A549 (cell line): ENCODE measurements around the gene TMC7. TPM values are rescaled to one million over a fixed set of nuclear protein-coding genes. Genes with fewer than 3 reads are reported as not detected.

ENCODE experiments used
- ATAC-seq, 2 experiments: fragments of 200-7000 bp in 1 of 2; fragments of >200 bp in 1 of 2; cut with Nextera tagmentation in 1 of 2; cut with Tn5 transposase in 1 of 2; 3 replicates each; pipeline versions ENCODE4 v1.8.0 to v1.9.1; 2018 to 2020; ENCODE audit warnings: mild to moderate bottlenecking in 1 of 2, moderate library complexity in 1 of 2
- CTCF ChIA-PET: fragments of 300-600 bp; sonication (Branson Sonifier 250); formaldehyde crosslinking; extraction: SDS; loops from one replicate; lab custom pipeline; 2021; ENCODE audit warnings: antibody characterized with exemption, inconsistent platforms; lab: Yijun Ruan, JAX
- POLR2A ChIA-PET: fragments of 350-600 bp; formaldehyde crosslinking; extraction: SDS; loops from one replicate; lab custom pipeline; 2021; ENCODE audit warnings: antibody characterized with exemption, inconsistent platforms; lab: Yijun Ruan, JAX
- DNase-seq, 2 experiments: peaks; one replicate each; pipeline versions ENCODE4 v3.0.0 to v3.0.0-alpha.2; 2011 to 2016; ENCODE audit warnings: low read depth in 1 of 2, low spot score in 1 of 2
- FAIRE-seq: peaks from 2 replicates; lab custom pipeline; 2011; peaks lifted over from hg19 to GRCh38; lab: Jason Lieb, UNC
- H3K27ac ChIP-seq, 2 experiments: fragments of >200 bp; sonication (Bioruptor Twin); formaldehyde crosslinking; 3 replicates each; pipeline ENCODE4 v1.5.1; 2016 to 2017
- H3K4me1 ChIP-seq: fragments of >200 bp; sonication (Bioruptor Twin); formaldehyde crosslinking; 3 replicates; pipeline ENCODE4 v1.6.1; 2016
- H3K4me2 ChIP-seq: fragments of >200 bp; sonication (Bioruptor Twin); formaldehyde crosslinking; 3 replicates; pipeline ENCODE4 v1.6.1; 2016
- H3K4me3 ChIP-seq: fragments of >200 bp; sonication (Bioruptor Twin); formaldehyde crosslinking; 3 replicates; pipeline ENCODE4 v1.5.1; 2016
- H3K9me3 ChIP-seq: fragments of >200 bp; sonication (Bioruptor Twin); formaldehyde crosslinking; 3 replicates; pipeline ENCODE4 v1.6.1; 2016
- CBX2 ChIP-seq: fragments of 200-600 bp; sonication (generic); IDR thresholded peaks from 2 replicates; pipeline ENCODE4 v1.6.1; 2016; ENCODE audit warnings: low read depth, mild to moderate bottlenecking, borderline replicate concordance
- CEBPB ChIP-seq, 2 experiments: fragments of >200 bp in 1 of 2; sonication (Bioruptor Twin) in 1 of 2; formaldehyde crosslinking in 1 of 2; IDR thresholded peaks; 2 replicates each; pipeline ENCODE4 v1.6.1; 2012 to 2016
- EHMT2 ChIP-seq: fragments of 200-600 bp; sonication (generic); IDR thresholded peaks from 2 replicates; pipeline ENCODE4 v1.6.1; 2016; ENCODE audit warnings: antibody characterized with exemption, low read depth, mild to moderate bottlenecking, moderate library complexity
- GATA3 ChIP-seq: IDR thresholded peaks from 2 replicates; pipeline ENCODE4 v1.6.1; 2012; ENCODE audit warnings: borderline replicate concordance
- HDAC2 ChIP-seq: fragments of 200-600 bp; sonication (generic); IDR thresholded peaks from 2 replicates; pipeline ENCODE4 v1.6.1; 2016
- JUN ChIP-seq, 2 experiments: fragments of >200 bp; sonication (Bioruptor Twin); formaldehyde crosslinking; IDR thresholded peaks; 2 replicates in 1 of 2; 3 replicates in 1 of 2; pipeline ENCODE4 v1.6.1; 2016 to 2017
- MAFK ChIP-seq: fragments of 450-650 bp; IDR thresholded peaks from 2 replicates; pipeline ENCODE4 v1.6.1; 2014; ENCODE audit not compliant: partially characterized antibody
- MYC ChIP-seq: IDR thresholded peaks from 2 replicates; pipeline ENCODE4 v1.6.1; 2012; ENCODE audit warnings: mild to moderate bottlenecking, inconsistent platforms, low read length, improper control_type of control experiment, borderline replicate concordance
- NFE2L2 ChIP-seq: fragments of 150-350 bp; conservative IDR thresholded peaks from 2 replicates; pipeline ENCODE4 v1.6.1; 2014; ENCODE audit warnings: low read length
- NR3C1 ChIP-seq: fragments of >200 bp; sonication (Bioruptor Twin); formaldehyde crosslinking; IDR thresholded peaks from 3 replicates; pipeline ENCODE4 v1.6.1; 2017
- PHF8 ChIP-seq: fragments of 200-600 bp; sonication (generic); IDR thresholded peaks from 2 replicates; pipeline ENCODE4 v1.6.1; 2016; ENCODE audit warnings: low read depth, mild to moderate bottlenecking, antibody characterized with exemption, moderate library complexity, borderline replicate concordance
- POLR2A ChIP-seq: IDR thresholded peaks from 2 replicates; pipeline ENCODE4 v1.6.1; 2012; ENCODE audit warnings: mild to moderate bottlenecking, low read length
- POLR2AphosphoS2 ChIP-seq: conservative IDR thresholded peaks from 2 replicates; pipeline ENCODE4 v1.6.1; 2012; ENCODE audit warnings: low read length, improper control_type of control experiment, inconsistent platforms
- RAD21 ChIP-seq, 2 experiments: fragments of >200 bp in 1 of 2; sonication (Bioruptor Twin) in 1 of 2; formaldehyde crosslinking in 1 of 2; IDR thresholded peaks in 1 of 2; conservative IDR thresholded peaks in 1 of 2; 2 replicates in 1 of 2; 3 replicates in 1 of 2; pipeline ENCODE4 v1.6.1; 2012 to 2018; ENCODE audit warnings: inconsistent platforms in 1 of 2
- RARB ChIP-seq: fragments of 250-450 bp; sonication (Bioruptor Pico); IDR thresholded peaks from 2 replicates; pipeline ENCODE4 v1.8.0; 2021; ENCODE audit warnings: mild to moderate bottlenecking, moderate library complexity
- RCOR1 ChIP-seq: fragments of 150-350 bp; IDR thresholded peaks from 2 replicates; pipeline ENCODE4 v1.6.1; 2014; ENCODE audit warnings: antibody characterized with exemption, low read length, low read depth
- RNF2 ChIP-seq: fragments of 200-600 bp; sonication (generic); IDR thresholded peaks from 2 replicates; pipeline ENCODE4 v1.6.1; 2016; ENCODE audit warnings: low read depth, mild to moderate bottlenecking, antibody characterized with exemption, moderate library complexity, borderline replicate concordance
- SREBF2 ChIP-seq: fragments of 450-650 bp; IDR thresholded peaks from 2 replicates; pipeline ENCODE4 v1.6.1; 2014; ENCODE audit warnings: mild to moderate bottlenecking, moderate library complexity
- ZFP36 ChIP-seq: fragments of 450-650 bp; IDR thresholded peaks from 2 replicates; pipeline ENCODE4 v1.6.1; 2014; ENCODE audit warnings: borderline replicate concordance; ENCODE audit not compliant: partially characterized antibody
- ZSCAN20 ChIP-seq: fragments of 250-450 bp; sonication (Bioruptor Pico); IDR thresholded peaks from 2 replicates; pipeline ENCODE4 v1.8.0; 2022; ENCODE audit warnings: mild to moderate bottlenecking, moderate library complexity
- WGBS: methylation state at CpG from one replicate; pipeline ENCODE4 v1.1.6; 2017; ENCODE audit errors: missing lambda C conversion rate; 5-methylcytosine and 5-hydroxymethylcytosine counted together
- polyA plus RNA-seq, 4 experiments: library from polyadenylated mRNA; depleted of rRNA in 3 of 4; stranded (reverse); fragments of >200 nt; fragmentation: RNase III in 1 of 4; extraction: RNeasy Plus Mini Kit Qiagen cat#74134 plus additional on column Dnase treatment in 1 of 4; gene quantifications; 2 replicates in 3 of 4; 3 replicates in 1 of 4; pipeline ENCODE4 v1.2.3, GENCODE V29; 2011 to 2017
- TF ChIP-seq, protein P1 (sequence below): IDR thresholded peaks from 2 replicates; pipeline ENCODE4 v1.6.1; 2012; ENCODE audit warnings: low read depth, borderline replicate concordance
- TF ChIP-seq, protein P2 (sequence below): fragments of 450-650 bp; IDR thresholded peaks from 2 replicates; pipeline ENCODE4 v1.6.1; 2014; ENCODE audit warnings: antibody characterized with exemption
- TF ChIP-seq, protein P3 (sequence below): fragments of 200-600 bp; sonication (generic); IDR thresholded peaks from 2 replicates; pipeline ENCODE4 v1.6.1; 2016; ENCODE audit warnings: antibody characterized with exemption, mild to moderate bottlenecking, moderate library complexity
- TF ChIP-seq, protein P4 (sequence below): fragments of 250-450 bp; sonication (Bioruptor Pico); IDR thresholded peaks from 2 replicates; pipeline ENCODE4 v1.5.0; 2021; ENCODE audit warnings: mild to moderate bottlenecking, moderate library complexity, borderline replicate concordance
- TF ChIP-seq, protein P5 (sequence below): fragments of >200 bp; sonication (Bioruptor Twin); formaldehyde crosslinking; IDR thresholded peaks from 3 replicates; pipeline ENCODE4 v1.6.1; 2016

The TMC7 gene
- polyA plus RNA-seq, 2 of the 4 experiments (the other 2 are of a cell fraction) = 7.0 to 9.4 TPM

DNA sequence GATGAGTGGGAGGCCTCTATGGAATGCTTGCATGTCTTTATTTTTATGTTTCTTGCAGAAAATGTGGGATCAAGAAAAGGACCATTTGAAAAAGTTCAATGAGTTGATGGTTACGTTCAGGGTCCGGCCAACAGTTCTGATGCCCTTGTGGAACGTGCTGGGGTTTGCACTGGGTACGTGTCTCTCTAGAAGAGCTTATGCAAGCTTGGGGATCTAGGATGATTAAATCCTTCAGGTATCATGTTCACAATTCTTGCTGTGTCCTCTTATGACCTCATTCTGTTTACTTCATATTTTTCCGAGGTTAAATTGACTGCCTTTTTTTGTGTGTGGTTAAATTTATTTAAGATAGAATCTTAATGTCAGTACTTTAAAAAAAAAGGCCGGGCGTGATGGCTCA lies 90.1 kb downstream of the TMC7 start:
- no peak overlapping the region for H3K4me3 ChIP-seq
- DNase-seq (no peak), ATAC-seq (no peak), FAIRE-seq (no peak)
- H3K27ac ChIP-seq = no peak overlapping the region
- ChIA-PET CTCF (interaction anchor here (0.6 to 7.0 kb wide), 6 partner anchors 12 to 272 kb away, joined by 3 to 130 read pairs (median 7); partner anchors contain the start of genes ARL6IP1 and TMC7), POLR2A (interaction anchor here (1.7 kb wide), 1 partner anchor 90 kb away, joined by 8 read pairs; the partner anchor contains the start of gene TMC7)
- H3K4me1 ChIP-seq = 0 out of 3 replicates have a peak, but pooled peaks cover 1% of the 10 kb centered on the region
- WGBS = 75% methylated on average over 7 of the region's 7 CpGs
- TF ChIP-seq CBX2 (no peak), HDAC2 (no peak), CEBPB (IDR thresholded peaks at IDR 0.05) (no peak), MAFK (no peak), RCOR1 (no peak), EHMT2 (no peak), ZFP36 (no peak), RARB (no peak), NR3C1 (no peak), ZSCAN20 (CRISPR knock-in tag) (no peak), JUN (IDR thresholded peaks at IDR 0.05) (no peak), RAD21 (conservative IDR thresholded peaks at IDR 0.05 in 1 of 2, IDR thresholded peaks at IDR 0.05 in 1 of 2) (no peak), GATA3 (no peak)
- TF ChIP-seq, protein P1, sequence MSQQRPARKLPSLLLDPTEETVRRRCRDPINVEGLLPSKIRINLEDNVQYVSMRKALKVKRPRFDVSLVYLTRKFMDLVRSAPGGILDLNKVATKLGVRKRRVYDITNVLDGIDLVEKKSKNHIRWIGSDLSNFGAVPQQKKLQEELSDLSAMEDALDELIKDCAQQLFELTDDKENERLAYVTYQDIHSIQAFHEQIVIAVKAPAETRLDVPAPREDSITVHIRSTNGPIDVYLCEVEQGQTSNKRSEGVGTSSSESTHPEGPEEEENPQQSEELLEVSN = no peak
- TF ChIP-seq, protein P2, sequence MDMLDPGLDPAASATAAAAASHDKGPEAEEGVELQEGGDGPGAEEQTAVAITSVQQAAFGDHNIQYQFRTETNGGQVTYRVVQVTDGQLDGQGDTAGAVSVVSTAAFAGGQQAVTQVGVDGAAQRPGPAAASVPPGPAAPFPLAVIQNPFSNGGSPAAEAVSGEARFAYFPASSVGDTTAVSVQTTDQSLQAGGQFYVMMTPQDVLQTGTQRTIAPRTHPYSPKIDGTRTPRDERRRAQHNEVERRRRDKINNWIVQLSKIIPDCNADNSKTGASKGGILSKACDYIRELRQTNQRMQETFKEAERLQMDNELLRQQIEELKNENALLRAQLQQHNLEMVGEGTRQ = no peak
- TF ChIP-seq, protein P3, sequence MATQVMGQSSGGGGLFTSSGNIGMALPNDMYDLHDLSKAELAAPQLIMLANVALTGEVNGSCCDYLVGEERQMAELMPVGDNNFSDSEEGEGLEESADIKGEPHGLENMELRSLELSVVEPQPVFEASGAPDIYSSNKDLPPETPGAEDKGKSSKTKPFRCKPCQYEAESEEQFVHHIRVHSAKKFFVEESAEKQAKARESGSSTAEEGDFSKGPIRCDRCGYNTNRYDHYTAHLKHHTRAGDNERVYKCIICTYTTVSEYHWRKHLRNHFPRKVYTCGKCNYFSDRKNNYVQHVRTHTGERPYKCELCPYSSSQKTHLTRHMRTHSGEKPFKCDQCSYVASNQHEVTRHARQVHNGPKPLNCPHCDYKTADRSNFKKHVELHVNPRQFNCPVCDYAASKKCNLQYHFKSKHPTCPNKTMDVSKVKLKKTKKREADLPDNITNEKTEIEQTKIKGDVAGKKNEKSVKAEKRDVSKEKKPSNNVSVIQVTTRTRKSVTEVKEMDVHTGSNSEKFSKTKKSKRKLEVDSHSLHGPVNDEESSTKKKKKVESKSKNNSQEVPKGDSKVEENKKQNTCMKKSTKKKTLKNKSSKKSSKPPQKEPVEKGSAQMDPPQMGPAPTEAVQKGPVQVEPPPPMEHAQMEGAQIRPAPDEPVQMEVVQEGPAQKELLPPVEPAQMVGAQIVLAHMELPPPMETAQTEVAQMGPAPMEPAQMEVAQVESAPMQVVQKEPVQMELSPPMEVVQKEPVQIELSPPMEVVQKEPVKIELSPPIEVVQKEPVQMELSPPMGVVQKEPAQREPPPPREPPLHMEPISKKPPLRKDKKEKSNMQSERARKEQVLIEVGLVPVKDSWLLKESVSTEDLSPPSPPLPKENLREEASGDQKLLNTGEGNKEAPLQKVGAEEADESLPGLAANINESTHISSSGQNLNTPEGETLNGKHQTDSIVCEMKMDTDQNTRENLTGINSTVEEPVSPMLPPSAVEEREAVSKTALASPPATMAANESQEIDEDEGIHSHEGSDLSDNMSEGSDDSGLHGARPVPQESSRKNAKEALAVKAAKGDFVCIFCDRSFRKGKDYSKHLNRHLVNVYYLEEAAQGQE = no peak
- TF ChIP-seq, protein P4, sequence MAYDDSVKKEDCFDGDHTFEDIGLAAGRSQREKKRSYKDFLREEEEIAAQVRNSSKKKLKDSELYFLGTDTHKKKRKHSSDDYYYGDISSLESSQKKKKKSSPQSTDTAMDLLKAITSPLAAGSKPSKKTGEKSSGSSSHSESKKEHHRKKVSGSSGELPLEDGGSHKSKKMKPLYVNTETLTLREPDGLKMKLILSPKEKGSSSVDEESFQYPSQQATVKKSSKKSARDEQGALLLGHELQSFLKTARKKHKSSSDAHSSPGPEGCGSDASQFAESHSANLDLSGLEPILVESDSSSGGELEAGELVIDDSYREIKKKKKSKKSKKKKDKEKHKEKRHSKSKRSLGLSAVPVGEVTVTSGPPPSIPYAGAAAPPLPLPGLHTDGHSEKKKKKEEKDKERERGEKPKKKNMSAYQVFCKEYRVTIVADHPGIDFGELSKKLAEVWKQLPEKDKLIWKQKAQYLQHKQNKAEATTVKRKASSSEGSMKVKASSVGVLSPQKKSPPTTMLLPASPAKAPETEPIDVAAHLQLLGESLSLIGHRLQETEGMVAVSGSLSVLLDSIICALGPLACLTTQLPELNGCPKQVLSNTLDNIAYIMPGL (CRISPR knock-in tag) = no peak
- TF ChIP-seq, protein P5, sequence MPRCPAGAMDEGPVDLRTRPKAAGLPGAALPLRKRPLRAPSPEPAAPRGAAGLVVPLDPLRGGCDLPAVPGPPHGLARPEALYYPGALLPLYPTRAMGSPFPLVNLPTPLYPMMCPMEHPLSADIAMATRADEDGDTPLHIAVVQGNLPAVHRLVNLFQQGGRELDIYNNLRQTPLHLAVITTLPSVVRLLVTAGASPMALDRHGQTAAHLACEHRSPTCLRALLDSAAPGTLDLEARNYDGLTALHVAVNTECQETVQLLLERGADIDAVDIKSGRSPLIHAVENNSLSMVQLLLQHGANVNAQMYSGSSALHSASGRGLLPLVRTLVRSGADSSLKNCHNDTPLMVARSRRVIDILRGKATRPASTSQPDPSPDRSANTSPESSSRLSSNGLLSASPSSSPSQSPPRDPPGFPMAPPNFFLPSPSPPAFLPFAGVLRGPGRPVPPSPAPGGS = no peak
- no peak overlapping the region for H3K4me2 ChIP-seq
- no peaks in the 10 kb centered on the region for H3K9me3 ChIP-seq

DNA sequence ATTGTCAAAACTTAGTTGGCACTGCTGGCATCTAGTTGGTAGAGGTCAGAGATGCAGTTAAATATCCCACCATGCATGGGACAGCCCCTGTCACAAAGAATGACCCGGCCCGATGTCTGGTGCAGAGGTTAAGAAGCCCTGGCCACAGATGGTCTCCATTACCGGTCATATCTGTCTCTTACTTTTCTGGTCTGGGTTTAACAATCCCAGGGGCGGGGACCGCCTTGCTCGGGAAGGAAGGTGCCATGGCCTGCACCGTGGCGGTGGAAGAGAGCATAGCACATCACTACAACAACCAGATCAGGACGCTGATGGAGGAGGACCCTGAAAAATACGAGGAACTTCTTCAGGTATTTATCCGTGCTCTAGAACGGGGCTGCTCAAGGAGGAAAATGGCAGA lies 91.8 kb downstream of the TMC7 start:
- ATAC-seq (no peak), DNase-seq (no peak), FAIRE-seq (no peak)
- ChIA-PET POLR2A (no interaction called here), CTCF (interaction anchor here (1.2 to 3.3 kb wide), 2 partner anchors 11 to 92 kb away, joined by 9 to 25 read pairs; partner anchors contain the start of gene TMC7)
- H3K4me1 ChIP-seq = no peaks in the 10 kb centered on the region
- no peak overlapping the region for H3K27ac ChIP-seq
- 93% methylated on average over 12 of the region's 12 CpGs for WGBS
- H3K4me2 ChIP-seq = no peak overlapping the region
- no peak for TF ChIP-seq PHF8
- no peak for TF ChIP-seq POLR2AphosphoS2
- TF ChIP-seq NFE2L2 = no peak
- no peak for TF ChIP-seq SREBF2
- TF ChIP-seq POLR2A = no peak
- TF ChIP-seq RCOR1 = no peak
- no peak for TF ChIP-seq MYC
- TF ChIP-seq RNF2 = no peak
- no peaks in the 10 kb centered on the region for H3K9me3 ChIP-seq
- no peak overlapping the region for H3K4me3 ChIP-seq
